HTERT RPE-1 (cell line): ENCODE data around the gene CHRNB2.

Experiments
- in situ Hi-C: fragments of 300-500 bp; cut with MboI; formaldehyde crosslinking; loops from 4 replicates; pipeline ENCODE4 v1.14.3; 2020; ENCODE audit warnings: low sequenced_read_pairs

Gene CHRNB2

GRCh38 chr1:154552036-154552435 is 15.5 kb upstream of the CHRNB2 start:
- in situ Hi-C loops = no loop called here

- in situ Hi-C loops = no loop called here
Observed at GRCh38 chr1:154553056-154554030, 14.2 kb upstream of the CHRNB2 start.

DNA sequence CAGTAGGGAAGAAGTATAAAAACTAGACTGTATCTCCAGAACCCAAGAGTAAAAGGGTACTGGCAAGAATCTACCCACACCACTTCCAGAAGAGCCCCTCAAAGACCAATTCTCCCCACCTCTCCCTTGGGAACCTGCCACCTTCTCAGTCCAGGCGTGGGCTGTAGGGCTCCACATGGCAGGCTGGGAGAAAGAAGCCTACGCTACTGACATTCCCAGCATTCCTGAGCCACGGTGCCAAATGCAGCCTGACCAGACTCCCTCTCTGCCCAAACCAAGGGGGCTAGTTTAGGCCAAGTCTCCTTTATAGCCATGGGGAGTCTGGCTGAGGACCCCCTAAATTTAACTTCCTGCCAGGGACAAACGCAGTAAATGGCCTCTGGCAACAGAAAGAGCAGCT is 11.2 kb upstream of the CHRNB2 start:
- in situ Hi-C loops = no loop called here

DNA sequence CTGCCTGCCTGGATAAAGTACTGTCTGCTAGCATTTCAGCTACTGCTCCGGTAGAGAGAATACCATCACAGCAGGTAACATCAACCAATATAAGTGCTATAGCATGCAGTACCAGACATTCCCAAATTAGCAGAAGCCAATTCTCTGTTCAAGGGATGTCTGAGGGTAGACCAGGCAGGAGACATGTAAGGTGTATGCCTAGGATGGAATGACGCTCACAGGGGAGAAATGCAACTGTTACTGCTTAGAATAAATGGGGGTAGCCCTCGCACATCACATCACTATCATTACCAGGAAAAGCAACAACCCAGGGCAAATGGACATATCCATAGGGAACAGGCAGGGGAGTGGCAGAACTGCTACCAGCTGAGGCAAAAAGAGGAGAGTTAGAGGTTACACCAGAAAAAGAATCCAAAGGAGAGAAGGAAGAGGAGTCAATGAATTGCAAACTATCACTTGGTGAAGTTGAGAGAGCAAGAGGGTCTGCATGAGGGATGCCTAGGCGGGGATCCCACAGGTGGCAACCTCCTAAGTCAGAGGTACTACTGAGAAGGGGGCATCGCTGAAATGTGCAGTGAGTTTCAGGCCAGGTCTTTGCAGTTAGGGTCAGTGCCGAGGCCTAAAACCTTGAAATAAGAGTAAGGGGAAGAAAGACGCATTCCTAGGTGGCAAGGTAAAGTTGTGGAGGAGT is 10.2 kb upstream of the CHRNB2 start:
- in situ Hi-C loops = no loop called here

DNA sequence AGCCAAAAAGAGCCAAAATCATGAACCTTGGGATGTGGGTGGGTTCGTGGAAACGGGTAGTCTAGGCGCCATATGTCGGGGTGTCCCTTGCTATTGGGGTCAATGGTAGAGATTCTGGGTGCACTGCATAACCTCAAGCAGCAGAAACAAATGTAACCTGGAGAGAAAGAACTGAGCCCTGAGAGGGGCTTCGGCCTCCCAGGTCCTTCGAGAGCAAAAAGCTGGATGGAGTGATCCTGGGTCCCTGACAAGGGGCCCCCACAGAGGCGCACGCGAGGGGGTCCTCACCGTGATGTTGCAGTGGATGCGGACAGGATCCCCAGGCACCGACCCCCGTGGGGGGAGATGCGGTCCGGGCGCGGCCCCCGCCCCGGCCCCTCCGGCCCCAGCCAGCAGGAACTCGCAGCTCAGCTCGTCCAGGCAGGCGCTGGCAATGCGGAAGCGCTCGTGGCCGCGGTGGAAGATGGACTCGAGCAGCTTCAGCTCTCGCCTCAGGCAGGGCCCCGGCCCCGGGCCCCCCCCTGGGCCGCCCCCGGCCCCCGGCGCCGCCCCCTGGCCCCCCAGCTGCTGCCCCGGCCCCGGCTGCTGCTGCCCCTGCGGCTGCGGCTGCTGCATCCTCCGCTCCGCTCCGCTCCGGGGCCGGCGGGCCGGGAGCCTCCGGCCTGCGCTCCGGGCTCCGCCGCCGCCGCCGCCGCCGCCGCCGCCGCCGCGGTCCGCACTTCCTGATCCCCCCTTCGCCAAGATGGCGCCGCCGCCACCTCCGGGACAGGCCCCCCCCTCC is 9.4 kb upstream of the CHRNB2 start, which contains the start of gene UBE2Q1:
TSS of gene UBE2Q1 (minus strand) at position 724 of the 781 bp plus-strand sequence. CDS start at position 615, 109 bp downstream.
- in situ Hi-C loops = no loop called here

DNA sequence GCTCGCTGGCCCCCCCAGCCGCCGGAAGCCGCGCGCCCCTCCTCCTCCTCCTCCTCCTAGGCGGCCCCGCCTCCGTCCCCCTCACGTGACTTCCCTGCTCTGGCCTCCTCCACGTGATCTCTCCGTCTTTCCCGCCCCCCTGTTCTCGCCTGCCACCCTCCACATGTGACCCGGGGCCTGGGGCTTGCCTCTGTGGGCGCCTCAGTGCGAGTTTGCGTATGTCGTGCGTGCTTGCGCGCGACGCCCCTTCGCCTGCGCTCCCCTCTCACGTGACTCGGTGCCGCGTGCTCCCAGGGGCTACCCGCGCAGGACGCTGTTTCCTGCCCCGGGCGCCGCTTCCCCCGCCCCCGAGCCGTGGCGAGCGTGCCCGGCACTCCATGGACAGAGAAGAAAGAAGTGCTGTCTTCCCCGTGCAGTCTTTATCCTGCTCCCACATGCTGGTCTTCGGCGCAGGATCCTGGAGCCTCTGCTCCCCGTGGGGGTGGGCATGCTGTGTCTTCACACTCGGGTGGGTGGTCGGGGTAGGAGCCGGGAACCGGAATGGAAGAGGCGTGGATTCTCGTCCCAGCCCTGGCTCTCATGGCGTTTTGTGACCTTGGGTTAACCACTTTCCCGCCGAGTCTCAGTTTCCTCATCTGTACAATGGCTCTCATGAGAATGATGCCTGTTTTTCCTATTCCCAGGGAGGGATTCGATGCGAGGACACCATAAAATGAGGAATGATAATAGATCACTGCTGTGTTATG is 8.7 kb upstream of the CHRNB2 start:
- in situ Hi-C loops = no loop called here

DNA sequence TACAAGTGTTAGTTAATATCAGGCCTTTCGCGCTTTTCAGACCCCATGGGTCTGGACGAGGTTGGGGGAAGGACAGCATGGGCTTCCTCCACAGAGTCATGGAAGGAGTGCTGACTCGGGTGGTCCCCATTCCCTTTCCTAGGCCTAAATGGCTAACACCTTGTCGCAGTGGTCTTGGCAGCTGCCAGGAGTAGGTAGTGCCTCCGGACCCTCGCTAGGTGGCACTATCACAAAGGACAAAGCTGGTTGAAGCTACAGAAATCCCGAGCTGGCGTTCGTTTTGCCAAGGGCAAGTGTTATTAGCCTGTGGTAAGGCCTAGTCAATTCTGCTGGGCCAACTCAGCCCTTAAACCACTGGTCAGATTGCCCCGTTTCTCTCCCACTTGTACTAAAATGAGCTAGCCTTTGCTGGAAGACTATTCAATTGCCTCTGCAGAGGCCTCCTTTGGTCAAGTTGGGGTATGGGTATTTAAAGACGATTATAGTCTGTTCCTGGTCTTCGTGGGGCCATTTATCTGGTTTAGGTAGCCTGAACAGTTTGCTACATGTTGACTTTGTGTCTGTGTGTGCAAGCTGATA is 8.0 kb upstream of the CHRNB2 start:
- in situ Hi-C loops = no loop called here

- in situ Hi-C loops = no loop called here
Observed at GRCh38 chr1:154565876-154566275, 1.7 kb upstream of the CHRNB2 start.

- in situ Hi-C loops = no loop called here
Observed at GRCh38 chr1:154568157-154568815, 708 bp downstream of the CHRNB2 start.

DNA sequence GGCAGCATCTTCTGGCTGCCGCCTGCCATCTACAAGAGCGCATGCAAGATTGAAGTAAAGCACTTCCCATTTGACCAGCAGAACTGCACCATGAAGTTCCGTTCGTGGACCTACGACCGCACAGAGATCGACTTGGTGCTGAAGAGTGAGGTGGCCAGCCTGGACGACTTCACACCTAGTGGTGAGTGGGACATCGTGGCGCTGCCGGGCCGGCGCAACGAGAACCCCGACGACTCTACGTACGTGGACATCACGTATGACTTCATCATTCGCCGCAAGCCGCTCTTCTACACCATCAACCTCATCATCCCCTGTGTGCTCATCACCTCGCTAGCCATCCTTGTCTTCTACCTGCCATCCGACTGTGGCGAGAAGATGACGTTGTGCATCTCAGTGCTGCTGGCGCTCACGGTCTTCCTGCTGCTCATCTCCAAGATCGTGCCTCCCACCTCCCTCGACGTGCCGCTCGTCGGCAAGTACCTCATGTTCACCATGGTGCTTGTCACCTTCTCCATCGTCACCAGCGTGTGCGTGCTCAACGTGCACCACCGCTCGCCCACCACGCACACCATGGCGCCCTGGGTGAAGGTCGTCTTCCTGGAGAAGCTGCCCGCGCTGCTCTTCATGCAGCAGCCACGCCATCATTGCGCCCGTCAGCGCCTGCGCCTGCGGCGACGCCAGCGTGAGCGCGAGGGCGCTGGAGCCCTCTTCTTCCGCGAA is 3.8 kb downstream of the CHRNB2 start:
- in situ Hi-C loops = no loop called here

DNA sequence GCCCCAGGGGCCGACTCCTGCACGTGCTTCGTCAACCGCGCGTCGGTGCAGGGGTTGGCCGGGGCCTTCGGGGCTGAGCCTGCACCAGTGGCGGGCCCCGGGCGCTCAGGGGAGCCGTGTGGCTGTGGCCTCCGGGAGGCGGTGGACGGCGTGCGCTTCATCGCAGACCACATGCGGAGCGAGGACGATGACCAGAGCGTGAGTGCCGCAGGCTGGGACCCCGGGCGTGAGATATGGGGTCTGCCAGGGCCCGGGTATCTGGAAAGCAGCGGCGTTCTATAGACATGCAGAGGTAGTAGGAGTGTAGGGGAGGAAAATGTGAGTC is 4.3 kb downstream of the CHRNB2 start:
- in situ Hi-C loops = no loop called here

DNA sequence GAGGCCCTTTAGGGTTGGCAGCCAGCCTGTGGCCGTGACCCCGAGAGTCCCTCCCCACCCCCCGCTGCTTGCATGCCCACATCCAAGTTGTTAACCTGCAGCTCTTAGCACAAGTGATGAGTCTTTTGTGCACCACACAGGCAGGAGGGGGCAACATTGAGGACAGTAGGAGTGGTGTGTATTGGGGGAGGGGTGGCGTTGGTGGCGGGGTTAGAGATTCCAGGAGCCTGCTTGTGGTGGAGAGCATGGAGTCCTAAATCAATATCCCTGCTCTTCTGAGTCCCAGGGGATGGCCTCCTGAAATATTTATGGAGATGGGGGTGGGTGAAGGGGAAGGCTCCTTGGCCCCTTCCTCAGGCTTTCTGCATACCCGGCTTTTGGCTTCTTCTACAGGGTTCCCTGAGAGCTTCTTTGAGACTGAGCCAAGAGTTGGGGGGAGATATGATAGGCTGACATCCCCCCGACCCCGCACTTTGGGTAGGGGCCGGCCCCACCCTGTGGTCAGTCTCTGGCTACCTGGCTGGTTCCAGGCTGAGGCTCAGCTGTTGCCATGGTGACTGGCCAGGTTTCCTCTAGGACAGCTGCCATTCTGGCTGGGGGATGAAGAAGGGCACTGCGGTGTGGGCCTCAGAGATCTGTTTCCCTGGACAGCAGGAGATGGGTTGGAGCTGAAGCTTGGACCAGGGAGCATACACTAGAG is 5.0 kb downstream of the CHRNB2 start:
- in situ Hi-C loops = no loop called here

DNA sequence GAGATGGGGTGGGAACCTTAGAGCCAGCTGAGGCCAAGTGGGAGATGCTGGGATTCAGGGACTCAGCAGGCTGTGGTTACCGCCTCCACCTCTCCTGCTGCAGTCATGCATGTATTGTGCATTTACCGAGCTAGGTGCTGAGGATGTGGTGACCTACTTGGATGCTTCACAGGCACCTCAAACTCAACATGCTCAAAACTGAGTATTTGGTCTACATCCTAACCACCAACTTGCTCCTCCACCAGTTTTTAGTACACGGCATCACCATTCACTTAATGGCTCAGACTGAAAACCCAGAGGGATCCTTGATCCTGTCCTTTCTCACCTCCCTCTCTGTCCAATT is 5.6 kb downstream of the CHRNB2 start:
- in situ Hi-C loops = no loop called here

- in situ Hi-C loops = no loop called here
Observed at GRCh38 chr1:154574716-154575115, 7.1 kb downstream of the CHRNB2 start.

DNA sequence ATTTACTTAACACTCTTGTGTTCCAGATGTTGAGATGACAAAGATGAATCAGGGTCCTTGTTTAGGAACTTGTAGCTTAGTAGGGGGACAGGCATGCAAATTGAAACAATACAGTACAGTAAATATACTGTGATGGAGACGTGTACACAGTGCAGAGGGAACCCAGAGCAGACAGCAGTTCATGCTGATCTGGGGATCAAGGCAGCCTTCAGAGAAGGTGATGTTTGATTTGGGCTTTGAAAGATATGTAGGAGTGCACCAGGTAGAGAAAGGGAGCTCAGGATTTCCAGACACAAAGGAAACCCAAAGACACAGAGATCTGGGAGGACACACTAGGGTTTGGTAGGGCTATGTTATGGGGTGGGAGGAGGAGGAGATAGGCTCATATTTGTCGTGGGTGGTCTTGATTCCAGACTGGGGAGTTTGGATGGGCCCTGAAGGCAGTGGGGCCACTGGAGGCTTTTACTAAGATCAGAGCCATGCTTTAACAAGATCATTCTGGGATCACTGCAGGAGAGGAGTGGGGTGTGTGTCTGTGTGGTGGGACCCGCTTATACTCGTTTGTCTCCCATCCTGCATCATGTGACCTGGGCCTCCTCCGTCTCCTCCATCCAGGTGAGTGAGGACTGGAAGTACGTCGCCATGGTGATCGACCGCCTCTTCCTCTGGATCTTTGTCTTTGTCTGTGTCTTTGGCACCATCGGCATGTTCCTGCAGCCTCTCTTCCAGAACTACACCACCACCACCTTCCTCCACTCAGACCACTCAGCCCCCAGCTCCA is 7.8 kb downstream of the CHRNB2 start:
- in situ Hi-C loops = no loop called here

- in situ Hi-C loops = no loop called here
Observed at GRCh38 chr1:154575951-154576566, 8.5 kb downstream of the CHRNB2 start.

GRCh38 chr1:154577346-154578057 is 9.9 kb downstream of the CHRNB2 start:
- in situ Hi-C loops = no loop called here
